CD4-positive, alpha-beta T cell treated with Interleukin-17A for 4 hours (primary cell): ENCODE data around the gene PIM1.
A peak's percentile ranks its signal among the peaks of the same experiment; 100 is the strongest.
"Not testable (repeated sequence)": the region's sequence is repeated elsewhere in the genome, so short reads cannot be mapped to it uniquely, and the experiment has no call there.

Experiments used
- DNase-seq: peaks from one replicate; pipeline ENCODE4 v3.0.0-alpha.2; 2020; ENCODE audit warnings: mixed read lengths

Gene PIM1

DNA sequence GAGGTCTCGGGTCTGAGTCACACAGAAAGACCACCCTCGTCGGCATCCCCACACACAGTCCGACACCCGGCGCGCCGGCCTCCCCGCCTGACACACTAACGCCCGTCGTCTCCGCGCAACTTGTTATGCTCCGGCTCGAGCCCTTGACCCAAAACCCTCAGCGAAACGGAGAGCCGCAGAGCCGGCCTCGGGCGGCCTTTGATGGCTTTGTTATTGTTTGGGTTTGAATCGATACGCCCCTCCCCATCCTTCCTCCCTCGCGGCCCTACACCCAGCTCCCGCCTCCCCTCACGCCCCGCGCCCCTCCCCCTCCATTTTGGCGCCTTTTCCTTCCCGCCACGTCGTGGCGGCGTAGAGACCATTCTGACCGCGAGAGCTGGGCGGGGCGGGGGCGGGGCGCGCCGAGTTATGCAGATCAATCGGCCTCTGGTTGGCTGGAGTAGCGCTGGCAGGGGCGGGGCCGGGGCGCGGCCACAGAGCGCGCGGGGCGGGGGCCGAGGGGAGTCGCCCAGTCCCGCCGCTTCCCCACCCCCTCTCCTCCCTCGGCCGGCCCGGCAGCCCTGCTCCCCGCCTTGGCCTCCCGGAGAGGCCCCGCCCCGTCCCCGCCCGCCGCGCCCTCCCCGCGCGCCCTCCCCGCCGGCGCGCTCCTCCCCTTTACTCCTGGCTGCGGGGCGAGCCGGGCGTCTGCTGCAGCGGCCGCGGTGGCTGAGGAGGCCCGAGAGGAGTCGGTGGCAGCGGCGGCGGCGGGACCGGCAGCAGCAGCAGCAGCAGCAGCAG is at the start of gene PIM1:
Gene PIM1, plus strand, starts transcription at position 657 of the 777 bp plus-strand sequence. CDS start 424 bp downstream, outside the sequence.
- peak; percentile 100 for DNase-seq

DNA sequence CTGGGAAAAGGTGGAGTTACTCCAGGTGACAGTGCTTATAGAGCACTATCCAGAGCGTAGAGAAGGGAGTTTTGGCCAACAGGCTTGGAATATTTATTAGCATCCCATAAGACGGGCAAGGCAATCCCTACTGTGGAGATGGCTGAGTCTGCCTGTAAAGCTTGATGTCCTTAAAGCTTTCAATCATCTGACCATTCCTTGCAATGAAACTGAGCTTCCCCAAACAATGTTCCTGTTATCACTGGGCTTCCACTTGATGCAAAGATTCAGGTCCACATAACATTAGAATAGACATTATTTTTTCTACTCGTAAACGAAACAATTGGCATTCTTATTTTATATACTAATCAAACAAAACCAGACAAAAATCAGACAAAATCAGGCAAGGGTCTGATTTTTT is 48.4 kb upstream of the PIM1 start:
- DNase-seq = no peak

DNA sequence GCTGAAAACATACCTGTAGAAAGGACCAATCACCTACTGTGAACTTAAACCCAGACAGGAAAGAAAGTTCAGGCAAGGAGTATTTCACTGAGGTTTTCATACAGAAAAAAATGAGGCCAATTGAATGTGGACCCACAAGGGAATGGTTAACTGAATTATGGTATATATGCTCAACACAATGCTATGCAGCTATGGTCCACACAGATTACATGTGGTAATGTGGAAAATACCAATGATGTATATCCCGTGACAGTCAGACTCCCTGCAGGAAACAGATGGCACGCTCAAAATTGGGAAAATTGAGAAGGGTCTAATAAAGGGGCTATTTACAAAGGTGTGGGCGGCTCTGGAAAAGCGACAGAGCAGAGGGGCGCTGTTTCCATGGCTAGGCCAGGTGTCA is 47.1 kb upstream of the PIM1 start:
- no peak for DNase-seq

DNA sequence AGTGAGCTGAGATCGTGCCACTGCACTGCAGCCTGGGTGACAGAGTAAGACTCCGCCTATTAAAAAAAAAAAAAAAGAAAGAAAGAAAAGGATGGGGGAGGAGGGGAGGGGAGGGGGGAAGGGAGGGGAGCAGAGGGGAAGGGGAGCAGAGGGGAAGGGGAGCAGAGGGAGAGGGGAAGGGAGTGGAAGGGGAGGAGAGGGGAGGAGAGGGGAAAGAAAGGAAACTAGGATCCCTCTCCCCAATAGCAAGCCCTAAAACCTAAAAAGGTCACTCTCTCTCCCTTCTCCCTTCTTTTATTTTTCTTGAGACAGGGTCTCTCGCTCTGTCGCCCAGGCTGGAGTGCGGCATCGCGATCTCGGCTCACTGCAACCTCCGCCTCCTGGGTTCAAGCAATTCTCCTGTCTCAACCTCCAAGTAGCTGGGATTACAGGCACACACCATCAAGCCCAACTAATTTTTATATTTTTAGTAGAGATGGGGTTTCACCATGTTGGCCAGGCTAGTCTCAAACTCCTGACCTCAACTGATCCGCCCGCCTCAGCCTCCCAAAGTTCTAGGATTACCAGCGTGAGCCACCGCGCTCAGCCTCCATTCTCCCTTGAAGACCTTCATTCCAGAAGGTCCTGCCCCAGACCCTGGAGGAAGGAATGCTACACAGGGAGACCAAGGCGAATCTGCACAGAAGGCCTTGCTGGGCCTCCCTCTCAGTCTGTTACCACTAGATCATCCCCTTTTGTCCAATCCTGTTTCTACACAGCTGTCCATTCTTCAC is 45.8 kb upstream of the PIM1 start:
- DNase-seq = no peak

DNA sequence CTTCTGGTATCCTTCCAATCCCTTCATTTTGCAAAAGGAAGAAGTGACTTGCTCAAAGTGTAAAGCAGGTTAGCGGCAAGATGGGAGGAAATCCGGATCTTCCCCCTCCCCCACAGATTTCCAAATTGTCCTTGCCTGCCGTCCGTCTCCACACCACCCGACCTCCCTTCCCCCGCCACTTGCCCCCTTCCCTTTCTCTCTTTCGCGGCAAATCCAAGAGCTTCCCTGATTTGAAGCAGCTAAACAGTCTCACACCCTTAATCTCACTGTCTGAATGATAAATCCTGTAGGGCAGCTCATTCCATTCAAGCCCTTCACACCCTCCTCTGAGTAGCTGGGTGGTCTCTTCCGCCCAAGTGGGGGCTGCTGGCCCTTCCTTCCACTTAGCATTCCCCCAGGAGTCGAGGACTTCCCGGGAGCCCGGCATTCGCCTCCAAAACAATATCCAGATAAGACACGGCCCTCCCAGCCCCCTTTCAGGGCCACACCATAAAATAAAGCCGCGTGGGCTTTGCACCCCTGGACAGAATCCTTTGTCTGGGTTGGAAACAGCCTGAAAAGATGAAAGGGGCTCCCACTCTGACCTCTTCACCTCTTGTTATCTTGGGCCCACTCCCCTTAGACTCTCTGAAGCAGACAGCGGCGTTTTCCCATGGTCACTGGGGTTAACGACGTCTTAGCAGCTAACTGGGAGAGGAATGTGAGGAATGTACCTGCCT is 44.0 kb upstream of the PIM1 start:
- no peak for DNase-seq

DNA sequence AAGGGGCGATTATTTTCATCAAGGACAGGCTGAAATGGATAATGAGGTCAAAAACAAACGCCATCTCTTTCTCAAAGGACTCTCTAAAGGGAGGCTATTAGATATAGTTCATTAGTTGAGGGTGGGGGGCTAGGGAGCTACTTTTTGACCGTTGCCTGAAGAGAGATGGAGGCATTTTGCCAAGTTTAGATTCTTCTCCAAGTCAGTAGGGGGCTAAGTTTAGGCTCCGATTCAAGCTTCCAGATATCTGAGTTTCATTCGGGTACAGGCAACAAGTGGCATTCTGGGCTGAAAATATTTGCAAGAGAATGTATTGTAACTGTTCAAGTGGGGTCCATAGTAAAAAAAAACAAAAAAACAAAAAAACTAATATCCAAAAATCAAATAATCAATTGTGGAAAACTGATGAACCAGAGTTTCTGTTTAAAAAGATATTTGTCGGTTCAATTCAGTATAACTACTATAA is 43.4 kb upstream of the PIM1 start:
- DNase-seq = no peak

DNA sequence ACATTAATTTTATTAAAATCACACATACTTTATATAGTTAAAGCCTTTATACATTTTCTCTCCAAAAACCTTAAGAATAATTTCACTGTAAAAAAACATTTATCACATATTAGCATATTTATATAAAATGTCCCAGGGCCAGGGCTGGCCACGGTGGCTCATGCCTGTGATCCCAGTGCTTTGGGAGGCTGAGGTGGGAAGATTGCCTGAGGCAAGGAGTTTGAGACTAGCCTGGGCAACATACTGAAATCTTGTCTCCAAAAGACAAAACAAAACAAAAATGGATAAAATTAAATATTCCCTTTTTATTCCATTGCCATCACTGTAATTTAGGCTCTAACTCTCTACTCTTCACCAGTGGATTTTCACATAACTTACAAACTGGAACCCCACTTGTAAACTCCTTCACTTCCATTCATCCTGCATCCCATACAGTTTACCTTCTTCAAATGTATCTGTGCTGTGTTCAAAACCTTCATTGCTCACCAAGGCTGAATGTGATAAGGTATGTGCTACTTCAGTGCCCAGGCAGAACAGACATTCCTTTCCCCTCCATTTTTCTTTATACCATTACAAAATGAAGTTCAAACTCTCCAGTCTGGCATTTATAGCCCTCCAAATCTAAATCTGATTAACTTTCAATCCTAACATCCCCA is 42.9 kb upstream of the PIM1 start:
- DNase-seq = no peak

DNA sequence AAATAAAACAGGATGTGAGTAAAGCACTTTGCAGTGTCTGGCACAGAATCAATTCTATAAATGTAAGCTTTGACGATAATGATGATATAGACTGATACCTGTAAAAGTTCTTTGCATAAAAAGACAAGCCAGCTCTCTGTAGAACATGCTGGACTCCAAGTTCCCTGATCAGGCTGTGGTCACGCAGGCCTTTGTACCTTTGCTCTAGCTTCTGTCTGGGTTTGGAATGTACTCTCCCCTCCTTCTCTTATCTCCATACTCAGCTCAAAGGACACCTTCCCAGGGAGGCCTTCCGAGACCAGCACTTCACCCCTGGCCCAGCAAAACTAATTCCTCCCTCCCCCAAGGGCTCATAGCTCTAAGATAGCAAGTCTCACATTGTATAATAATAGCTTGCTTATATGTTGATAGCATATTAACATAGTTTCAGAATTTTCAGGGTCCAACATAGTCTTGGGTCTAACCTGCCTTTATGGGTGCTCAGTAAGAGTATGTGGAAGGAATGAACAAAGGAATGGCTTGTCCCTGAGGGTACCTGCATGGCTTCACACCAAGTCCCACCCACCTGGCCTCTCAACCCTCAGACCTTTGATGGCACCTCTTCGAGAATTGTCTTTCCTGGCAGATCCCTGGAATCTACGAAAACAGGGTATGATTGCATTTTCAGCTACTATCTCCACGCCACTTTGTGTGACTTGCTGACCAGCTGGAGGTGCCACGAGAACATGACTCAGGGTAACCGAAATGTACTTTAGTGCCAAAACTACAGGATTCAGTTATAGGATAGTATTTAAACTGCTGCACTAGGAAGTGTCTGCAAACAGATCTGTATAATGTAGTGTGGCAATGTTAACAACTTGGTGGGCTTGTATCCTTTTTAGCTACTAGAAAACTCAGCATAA is 41.7 kb upstream of the PIM1 start:
- DNase-seq = no peak

DNA sequence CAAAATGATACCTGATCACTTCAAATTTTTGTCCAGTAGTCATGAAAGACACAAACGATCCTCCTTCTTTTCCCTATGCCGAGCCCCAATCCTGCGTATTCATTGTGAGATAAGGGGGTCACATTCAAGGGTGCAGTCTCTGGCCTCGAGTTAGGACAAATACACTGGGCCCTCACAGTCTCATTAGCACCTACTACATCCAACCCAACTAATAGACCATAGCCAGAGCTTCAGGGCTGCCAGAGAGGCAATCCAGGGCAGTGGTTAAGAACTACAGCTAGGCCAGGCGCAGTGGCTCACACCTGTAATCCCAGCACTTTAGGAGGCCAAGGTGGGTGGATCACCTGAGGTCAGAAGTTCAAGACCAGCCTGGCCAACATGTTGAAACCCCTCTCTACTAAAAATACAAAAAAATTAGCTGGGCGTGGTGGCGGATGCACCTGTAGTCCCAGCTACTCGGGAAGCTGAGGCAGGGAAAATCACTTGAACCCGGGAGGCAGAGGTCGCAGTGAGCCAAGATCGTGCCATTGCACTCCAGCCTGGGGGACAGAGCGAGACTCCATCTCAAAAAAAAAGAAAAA is 41.0 kb upstream of the PIM1 start:
- not testable (repeated sequence) for DNase-seq

DNA sequence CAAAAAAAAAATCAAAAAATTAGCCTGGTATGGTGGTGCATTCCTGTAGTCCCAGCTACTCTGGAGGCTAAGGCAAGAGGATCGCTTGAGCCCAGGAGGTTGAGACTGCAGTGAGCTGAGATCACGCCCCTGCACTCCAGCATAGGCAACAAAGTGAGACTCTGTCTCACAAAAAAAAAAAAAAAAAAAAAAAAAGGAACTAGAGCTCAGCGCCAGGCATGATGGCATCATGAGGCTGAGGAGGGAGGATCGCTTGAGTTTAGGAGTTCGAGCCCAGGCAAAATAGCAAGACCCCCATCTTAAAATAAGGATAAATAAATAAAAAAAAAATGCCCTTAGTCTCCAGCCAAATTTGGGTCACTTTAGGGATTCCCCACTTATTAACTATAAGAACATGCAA is 40.4 kb upstream of the PIM1 start:
- DNase-seq = no peak

DNA sequence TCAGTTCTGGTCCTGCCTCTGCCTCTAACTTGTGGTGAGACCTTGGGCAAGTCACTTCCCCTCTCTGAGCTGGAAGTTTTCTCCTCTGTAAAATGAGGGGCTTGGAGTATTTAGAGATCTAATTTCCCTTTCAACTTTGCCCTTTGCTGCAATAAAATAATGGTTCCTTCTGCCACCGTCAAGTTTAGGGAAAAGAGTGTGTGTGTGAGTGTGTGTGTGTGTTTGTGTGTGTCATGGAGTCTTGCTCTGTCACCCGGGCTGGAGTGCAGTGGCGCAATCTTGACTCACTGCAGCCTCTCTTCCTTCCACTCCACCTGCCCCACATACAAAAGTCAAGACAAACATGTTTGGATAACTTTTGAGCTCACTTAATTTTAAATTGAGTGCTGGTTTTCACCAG is 39.2 kb upstream of the PIM1 start:
- no peak for DNase-seq

DNA sequence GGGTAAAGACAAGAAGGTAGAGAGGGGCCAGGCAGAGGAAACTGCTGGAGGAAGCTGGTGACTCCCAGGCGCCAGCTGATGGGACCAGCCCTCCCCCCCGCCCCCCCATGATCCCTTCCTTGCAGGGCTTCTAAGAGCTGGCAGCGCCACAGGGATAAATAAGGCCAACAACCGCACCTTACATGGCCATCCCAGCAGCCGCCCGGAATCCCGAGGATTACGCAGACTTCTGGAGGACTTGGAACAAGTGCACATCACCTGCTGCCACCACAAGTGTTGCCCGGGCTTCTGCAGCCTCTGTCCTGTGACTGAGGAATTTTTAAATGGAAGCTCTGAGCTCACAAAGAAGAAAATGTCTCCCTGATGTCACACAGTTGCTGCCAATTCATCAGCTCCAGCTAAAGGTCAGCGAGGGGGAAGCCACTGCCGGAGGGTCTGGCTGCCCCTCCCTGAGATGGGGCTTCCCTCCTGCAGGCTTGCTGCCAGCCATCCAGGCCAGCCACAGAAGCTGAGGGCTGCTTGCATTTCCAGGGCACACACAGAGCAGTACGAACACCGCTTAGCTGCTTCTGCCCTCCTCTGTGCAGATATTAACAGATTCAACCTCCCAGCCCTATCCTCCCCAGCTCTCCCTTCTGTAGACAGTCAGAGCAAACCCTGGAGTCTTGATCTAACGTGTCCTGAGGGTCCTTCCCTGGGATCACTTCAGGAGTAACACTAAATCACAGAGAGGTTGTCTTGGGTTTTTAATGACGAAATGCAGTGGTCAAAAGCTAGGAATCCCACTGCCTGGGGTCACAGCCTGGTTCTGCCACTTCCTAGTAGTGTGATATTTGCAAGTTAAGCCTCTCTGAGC is 38.6 kb upstream of the PIM1 start:
- DNase-seq = no peak

DNA sequence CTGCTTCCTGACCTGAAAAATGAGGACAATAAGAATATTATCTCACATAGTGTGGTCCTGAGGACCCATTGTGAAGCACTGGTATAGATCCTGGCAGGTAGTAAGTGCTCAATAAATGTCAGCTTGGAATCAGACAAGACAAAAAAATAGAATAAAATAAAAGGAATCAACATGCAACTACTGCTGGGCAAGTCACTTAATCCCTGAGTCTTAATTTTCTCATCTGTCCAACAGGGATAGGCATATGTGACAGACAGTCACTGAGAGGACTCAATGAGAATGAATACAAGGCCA is 38.0 kb upstream of the PIM1 start:
- DNase-seq = no peak

DNA sequence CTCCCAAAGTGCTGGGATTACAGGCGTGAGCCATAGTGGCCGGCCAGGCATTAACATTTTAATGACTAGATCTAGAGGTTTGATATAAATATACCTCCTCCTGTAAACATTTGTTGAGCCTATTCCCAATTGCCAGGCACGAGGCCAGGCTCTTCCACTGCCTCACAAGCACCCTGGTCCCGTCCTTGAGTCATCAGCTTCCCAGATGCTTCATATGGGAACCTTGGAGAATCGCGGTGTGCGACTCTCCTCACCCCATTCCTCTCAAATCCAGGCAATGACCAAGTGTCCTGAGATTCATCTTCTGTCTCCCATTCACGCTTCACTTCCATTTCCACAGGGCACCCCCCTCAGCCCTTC is 35.9 kb upstream of the PIM1 start:
- no peak for DNase-seq

DNA sequence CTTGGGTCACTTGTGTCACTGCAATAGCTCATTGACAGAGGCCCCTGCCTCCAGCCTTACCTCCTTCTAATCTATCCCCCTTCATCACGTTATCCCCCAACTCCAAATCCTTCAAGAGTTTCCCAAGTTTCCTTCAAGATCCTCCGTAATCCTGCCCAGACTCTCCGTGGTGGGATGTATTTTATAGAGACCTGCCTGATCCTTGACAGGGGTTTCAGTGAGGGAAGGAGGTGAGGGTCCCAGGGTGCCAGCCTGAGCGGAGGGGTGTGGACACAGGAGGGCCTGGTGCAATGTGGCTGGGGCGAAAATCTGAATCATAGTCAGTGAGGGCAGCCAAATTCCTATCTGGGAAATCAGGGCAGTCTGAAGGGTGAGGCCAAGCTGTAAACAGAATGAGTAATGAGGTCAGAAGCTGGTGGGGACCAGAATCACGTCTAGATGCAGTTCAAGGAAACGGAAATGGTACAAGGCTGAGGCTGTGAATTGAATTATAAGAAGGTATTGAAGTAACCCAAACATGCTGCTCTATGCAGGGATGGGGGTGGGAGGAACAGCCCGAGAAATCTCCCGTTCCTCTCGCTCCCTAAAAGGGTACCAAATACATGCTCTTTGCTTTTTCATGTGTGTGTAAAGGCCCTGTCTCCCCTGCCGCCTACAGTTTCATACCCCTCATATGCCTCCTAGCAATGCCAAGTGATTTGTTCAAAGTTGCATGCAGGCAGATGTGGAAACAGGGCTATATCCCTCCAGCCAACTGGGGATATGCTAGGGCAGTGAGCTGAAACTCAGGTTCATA is 35.4 kb upstream of the PIM1 start:
- peak; percentile 41 for DNase-seq

DNA sequence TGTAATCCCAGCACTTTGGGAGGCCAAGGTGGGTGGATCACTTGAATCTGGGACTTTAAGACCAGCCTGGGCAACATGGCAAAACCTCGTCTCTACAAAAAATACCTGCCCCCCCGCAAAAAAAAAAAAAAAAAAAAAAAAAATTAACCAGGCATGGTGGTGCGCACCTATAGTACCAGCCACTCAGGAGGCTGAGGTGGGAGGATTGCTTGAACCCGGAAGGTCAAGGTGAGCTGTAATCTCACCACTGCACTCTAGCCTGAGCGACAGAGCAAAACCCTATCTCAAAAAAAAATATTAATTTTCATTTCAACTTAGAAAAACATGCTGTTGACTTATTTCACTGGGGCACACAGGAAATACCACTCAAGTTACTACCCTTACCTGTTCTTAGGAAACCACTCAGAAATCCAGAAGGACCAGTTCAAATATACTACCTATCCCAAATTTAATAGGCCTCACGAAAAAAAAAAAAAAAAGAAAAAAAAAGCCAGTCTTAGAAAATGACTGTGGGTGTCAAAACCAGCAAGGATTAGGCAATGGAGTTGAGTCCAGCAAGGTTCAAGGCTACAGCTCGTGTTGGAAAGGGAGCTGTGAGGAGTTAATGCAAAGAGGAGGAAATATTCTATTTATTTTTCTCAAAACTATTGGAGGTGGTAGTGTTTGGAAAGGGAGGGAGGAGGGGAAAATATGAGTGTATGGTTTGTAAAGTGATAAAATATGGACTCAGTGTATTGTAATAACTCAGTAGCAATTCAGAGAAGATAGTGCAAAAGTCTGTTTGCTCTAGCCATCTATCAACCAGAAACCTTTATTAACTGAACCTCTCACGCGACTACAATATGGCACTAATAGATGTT is 33.9 kb upstream of the PIM1 start:
- DNase-seq = no peak

DNA sequence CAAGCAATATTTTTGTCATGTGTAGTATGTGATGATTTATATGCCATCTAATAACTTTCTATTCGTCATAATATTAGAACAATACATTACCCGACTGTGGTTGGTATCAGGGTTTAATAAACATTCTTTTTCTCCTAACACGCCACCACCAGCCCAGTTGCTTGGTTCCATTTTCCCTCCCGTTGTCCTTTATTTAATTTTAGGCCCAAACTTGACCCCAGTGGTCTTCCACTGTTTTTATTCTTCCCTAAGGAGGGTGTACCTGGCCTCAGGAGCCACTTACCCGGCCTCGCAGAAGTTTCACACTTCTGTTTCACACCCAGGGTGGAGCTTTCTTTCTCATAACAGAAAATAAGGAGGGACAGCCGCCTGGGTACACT is 33.1 kb upstream of the PIM1 start:
- DNase-seq = no peak

DNA sequence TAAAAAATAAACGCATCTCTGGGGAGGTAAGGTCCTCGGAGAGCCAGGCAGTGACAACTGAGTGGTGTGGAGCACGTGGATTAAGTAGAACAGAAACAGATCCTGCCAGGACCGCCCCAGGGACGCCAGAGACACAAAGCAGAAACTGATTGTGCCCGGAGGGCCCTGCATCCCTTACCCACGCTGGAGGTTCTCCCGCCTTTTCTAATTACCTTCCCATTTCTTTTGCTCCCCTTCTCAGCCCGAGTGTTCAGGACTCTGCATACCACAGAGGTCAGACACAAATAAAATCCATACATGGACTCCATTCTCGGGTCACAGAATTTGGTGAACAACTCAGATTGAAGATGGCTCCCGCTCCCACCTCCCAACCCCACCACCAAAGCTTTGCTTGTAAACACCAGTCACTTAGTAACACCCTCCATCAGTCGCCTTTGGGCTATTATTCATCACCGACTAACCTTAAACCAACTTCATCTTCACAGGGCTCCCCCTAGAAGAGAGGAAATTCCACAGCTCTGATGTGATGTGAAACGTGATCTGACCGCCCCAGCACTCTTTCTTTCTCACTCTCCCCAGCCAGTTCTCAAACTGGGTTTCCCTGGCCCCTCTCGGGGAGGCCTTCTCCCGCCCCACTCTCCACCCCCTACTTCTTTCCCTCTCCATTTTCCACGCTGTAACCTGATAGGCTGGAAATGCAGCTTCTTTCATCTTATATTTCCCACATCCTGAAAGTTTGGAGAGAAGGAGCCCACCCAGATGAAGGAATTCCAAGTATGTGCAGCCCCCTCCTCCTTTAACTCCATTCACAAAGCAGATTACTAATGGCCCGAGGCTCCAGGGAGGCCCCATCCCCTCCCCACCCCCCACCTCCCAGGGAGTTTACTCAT is 32.5 kb upstream of the PIM1 start:
- peak; percentile 30 for DNase-seq
